ENCODE measurements around the gene MAN2A2. TPM values are rescaled to one million over a fixed set of nuclear protein-coding genes. Genes with fewer than 3 reads are reported as not detected.
"Not testable (repeated sequence)": the region's sequence is repeated elsewhere in the genome, so short reads cannot be mapped to it uniquely, and the experiment has no call there.

Gene MAN2A2
- total and polyA plus RNA-seq, 3 experiments from 2014 or later: 10.8 to 92.7 (median 90.7) TPM

DNA sequence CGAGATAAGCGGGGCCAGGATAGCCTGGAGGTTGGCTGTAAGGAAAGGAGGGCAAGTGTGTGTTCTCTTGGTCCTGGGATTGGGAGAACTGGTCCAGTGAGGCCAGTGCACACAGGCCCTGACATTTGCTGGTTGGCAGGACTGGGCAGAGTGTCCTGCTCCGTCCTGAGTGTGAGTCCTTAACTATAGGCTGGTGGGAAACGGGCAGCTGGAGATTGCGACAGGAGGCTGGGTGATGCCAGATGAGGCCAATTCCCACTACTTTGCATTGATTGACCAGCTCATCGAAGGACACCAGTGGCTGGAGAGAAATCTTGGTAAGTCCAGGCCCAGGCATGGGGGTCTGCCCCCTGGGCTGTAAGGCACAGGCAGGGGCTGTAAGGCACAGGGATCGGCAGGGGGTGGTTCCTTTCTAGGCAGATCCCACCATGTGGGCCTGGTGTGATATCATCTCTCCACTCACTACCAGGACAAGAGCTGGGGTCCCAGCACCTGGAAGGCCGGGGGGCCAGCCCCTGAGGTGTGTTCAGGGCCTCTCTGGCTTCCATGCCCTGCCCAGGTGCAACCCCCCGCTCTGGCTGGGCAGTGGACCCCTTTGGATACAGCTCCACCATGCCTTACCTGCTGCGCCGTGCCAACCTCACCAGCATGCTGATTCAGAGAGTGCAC, 3.2 kb downstream of the MAN2A2 start:
- DNase-seq: no peak
- H3K4me1 Mint-ChIP-seq: peaks cover 17 to 34% (median 19%) of the 10 kb centered on the region in 3 donors
- Histone ChIP-seq H3K27ac (ENCODE audit: low read depth, low read length) (no peak overlapping the region), H3K4me3 (ENCODE audit: low read length) (no peak overlapping the region), H3K4me1 (ENCODE audit: insufficient read depth, low read length) (peaks cover 19% of the 10 kb centered on the region), H3K36me3 (ENCODE audit: insufficient read depth, low read length) (peaks cover 50% of the 10 kb centered on the region), H3K27me3 (ENCODE audit: insufficient read depth, low read length, poor library complexity, severe bottlenecking) (no peaks in the 10 kb centered on the region), H3K9me3 (ENCODE audit: low read length) (no peaks in the 10 kb centered on the region)
- peaks cover 7 to 72% (median 12%) of the 10 kb centered on the region in 3 donors for H3K36me3 Mint-ChIP-seq
- H3K27me3 Mint-ChIP-seq: no peaks in the 10 kb centered on the region
- POLR2A ChIA-PET: interaction anchor here (0.7 kb wide), 1 partner anchor 1934 kb away, joined by 3 read pairs; no protein-coding TSS in a partner anchor
- H3K4me3 Mint-ChIP-seq: peak overlapping the region in 1 of 7 donors; percentile 30
- peak overlapping the region in 3 of 8 donors; percentile 64 to 82 (median 66) for H3K27ac Mint-ChIP-seq
- CTCF ChIA-PET: interaction anchor here (1.1 to 14.4 kb wide), 5 partner anchors 8 to 613 kb away, joined by 3 to 251 read pairs (median 3); partner anchors contain the start of genes HDDC3 and UNC45A
- no peaks in the 10 kb centered on the region for H3K9me3 Mint-ChIP-seq

DNA sequence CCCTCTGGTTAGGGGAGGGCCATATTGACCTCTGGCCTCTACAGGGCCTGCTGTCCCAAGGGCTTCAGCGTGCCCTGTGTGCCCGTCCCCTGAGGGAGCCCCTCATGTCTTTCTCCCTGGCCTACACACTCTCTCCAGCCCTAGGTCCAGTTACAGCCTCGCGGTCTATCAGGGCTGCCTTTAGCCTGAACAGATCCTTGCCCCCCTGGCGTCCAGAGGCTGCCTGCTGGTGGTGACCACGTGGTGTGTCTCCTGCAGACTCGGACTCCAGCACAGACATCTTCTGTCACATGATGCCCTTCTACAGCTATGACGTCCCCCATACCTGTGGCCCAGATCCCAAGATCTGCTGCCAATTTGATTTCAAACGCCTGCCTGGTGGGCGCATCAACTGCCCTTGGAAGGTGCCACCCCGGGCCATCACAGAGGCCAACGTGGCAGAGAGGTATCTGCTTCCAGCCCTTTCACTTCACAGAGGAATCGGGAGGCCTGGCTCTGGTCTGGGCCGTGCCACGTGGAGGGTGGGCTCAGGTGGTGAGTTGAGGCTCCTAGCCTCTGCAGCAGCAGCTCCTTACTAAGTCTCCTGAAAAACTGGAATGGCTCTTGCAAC, 4.1 kb downstream of the MAN2A2 start:
- Histone ChIP-seq H3K9me3 (ENCODE audit: low read length) (no peaks in the 10 kb centered on the region), H3K36me3 (ENCODE audit: insufficient read depth, low read length) (peaks cover 59% of the 10 kb centered on the region), H3K4me3 (ENCODE audit: low read length) (no peak overlapping the region), H3K4me1 (ENCODE audit: insufficient read depth, low read length) (peaks cover 10% of the 10 kb centered on the region), H3K27ac (ENCODE audit: low read depth, low read length) (no peak overlapping the region), H3K27me3 (ENCODE audit: insufficient read depth, low read length, poor library complexity, severe bottlenecking) (no peaks in the 10 kb centered on the region)
- no peak for DNase-seq
- ChIA-PET POLR2A (interaction anchor here (0.7 kb wide), 1 partner anchor 1933 kb away, joined by 3 read pairs; no protein-coding TSS in a partner anchor), CTCF (interaction anchor here (14.4 kb wide), 1 partner anchor 25 kb away, joined by 251 read pairs; the partner anchor contains the start of genes HDDC3 and UNC45A)
- Mint-ChIP-seq H3K27me3 (no peaks in the 10 kb centered on the region), H3K36me3 (peaks cover 7 to 79% (median 12%) of the 10 kb centered on the region in 3 donors), H3K9me3 (no peaks in the 10 kb centered on the region), H3K4me1 (peaks cover 9 to 26% (median 11%) of the 10 kb centered on the region in 3 donors), H3K27ac (no peak overlapping the region), H3K4me3 (no peak overlapping the region)

DNA sequence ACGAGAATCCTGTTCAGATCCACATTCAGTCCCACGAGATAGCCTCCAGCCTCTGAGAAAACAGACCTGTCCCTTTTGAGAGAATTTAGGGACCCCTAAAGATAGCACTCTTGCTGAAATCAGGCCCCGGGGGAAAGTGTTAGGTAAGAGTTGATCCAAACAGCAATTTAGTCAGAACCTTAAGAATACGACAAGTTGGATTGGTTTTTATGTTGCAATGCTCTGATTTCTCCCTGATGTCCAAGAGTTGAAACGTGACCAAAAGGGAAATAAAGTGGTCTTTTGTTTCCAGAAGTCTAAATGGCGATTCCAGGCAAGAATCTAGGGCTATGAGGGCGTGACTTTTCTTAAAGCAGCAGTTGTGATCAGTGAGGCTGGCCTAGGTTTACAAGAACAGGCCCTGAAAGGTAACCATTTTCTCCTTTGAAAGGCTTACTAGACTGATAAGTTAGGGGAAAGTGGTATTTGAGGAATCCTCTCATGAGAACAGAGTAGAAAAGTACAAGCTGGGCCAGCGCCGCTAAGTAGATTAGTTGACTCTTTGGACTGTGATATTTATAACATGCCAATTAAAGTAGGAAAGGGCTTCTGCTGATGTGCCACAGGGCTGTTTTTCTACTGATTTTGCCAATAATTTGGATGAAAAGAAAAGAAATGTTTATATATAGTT, 4.9 kb downstream of the MAN2A2 start:
- Mint-ChIP-seq H3K9me3 (no peaks in the 10 kb centered on the region), H3K27ac (peak overlapping the region in 2 of 8 donors; percentile 22 to 34), H3K36me3 (peaks cover 7 to 85% (median 13%) of the 10 kb centered on the region in 3 donors), H3K4me1 (peaks cover 8 to 24% (median 11%) of the 10 kb centered on the region in 3 donors), H3K27me3 (no peaks in the 10 kb centered on the region), H3K4me3 (no peak overlapping the region)
- Histone ChIP-seq H3K4me1 (ENCODE audit: insufficient read depth, low read length) (peaks cover 10% of the 10 kb centered on the region), H3K4me3 (ENCODE audit: low read length) (no peak overlapping the region), H3K9me3 (ENCODE audit: low read length) (no peaks in the 10 kb centered on the region), H3K27me3 (ENCODE audit: insufficient read depth, low read length, poor library complexity, severe bottlenecking) (no peaks in the 10 kb centered on the region), H3K27ac (ENCODE audit: low read depth, low read length) (no peak overlapping the region), H3K36me3 (ENCODE audit: insufficient read depth, low read length) (peaks cover 67% of the 10 kb centered on the region)
- no peak for DNase-seq
- ChIA-PET CTCF (interaction anchor here (14.4 kb wide), 1 partner anchor 24 kb away, joined by 251 read pairs; the partner anchor contains the start of genes HDDC3 and UNC45A), POLR2A (no interaction called here)

DNA sequence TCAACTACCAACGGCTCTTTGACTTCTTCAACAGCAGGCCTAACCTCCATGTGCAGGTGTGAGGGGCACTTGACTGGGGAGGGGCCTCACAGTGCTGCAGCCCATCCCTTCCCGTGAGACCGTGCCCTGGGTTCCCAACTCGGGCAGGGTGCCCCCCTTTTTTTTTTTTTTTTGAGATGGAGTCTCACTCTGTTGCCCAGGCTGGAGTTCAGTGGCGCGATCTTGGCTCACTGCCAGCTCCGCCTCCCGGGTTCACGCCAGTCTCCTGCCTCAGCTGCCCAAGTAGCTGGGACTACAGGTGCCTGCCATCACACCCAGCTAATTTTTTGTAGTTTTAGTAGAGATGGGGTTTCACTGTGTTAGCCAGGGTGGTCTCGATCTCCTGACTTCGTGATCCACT, 6.3 kb downstream of the MAN2A2 start:
- H3K9me3 ChIP-seq (ENCODE audit: low read length); DNase-seq; H3K27me3 ChIP-seq (ENCODE audit: insufficient read depth, low read length, poor library complexity, severe bottlenecking); H3K9me3 Mint-ChIP-seq; H3K4me1 ChIP-seq (ENCODE audit: insufficient read depth, low read length); H3K27me3 Mint-ChIP-seq; H3K27ac Mint-ChIP-seq; H3K4me3 Mint-ChIP-seq; H3K4me3 ChIP-seq (ENCODE audit: low read length); H3K27ac ChIP-seq (ENCODE audit: low read depth, low read length): not testable (repeated sequence)
- POLR2A ChIA-PET: interaction anchor here (0.7 kb wide), 2 partner anchors 21 to 201 kb away, joined by 5 to 7 read pairs; no protein-coding TSS in a partner anchor
- H3K36me3 ChIP-seq (ENCODE audit: insufficient read depth, low read length): peaks cover 78% of the 10 kb centered on the region
- peaks cover 0 to 15% (median 4%) of the 10 kb centered on the region in 3 donors for H3K4me1 Mint-ChIP-seq
- CTCF ChIA-PET: interaction anchor here (0.5 to 14.4 kb wide), 3 partner anchors 11 to 242 kb away, joined by 3 to 251 read pairs (median 3); partner anchors contain the start of genes HDDC3 and UNC45A
- H3K36me3 Mint-ChIP-seq: peaks cover 7 to 93% (median 16%) of the 10 kb centered on the region in 3 donors

DNA sequence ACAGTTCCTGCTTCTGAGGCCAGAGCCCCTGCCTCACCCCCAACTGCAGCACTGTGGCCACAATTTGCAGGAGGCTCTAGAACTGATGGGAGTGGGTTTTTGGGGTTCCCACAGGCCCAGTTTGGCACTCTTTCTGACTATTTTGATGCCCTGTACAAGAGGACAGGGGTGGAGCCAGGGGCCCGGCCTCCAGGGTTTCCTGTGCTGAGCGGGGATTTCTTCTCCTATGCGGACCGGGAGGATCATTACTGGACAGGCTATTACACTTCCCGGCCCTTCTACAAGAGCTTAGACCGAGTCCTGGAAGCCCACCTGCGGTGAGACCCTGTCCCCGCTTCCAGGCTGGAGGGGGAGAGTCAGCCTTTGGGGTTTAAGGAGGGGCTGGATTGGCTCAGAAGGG, 6.9 kb downstream of the MAN2A2 start:
- no peaks in the 10 kb centered on the region for H3K9me3 ChIP-seq (ENCODE audit: low read length)
- no peak overlapping the region for H3K27ac ChIP-seq (ENCODE audit: low read depth, low read length)
- H3K4me3 ChIP-seq (ENCODE audit: low read length): no peak overlapping the region
- ChIA-PET POLR2A (interaction anchor here (0.7 kb wide), 2 partner anchors 21 to 201 kb away, joined by 5 to 7 read pairs; no protein-coding TSS in a partner anchor), CTCF (interaction anchor here (14.4 kb wide), 1 partner anchor 22 kb away, joined by 251 read pairs; the partner anchor contains the start of genes HDDC3 and UNC45A)
- Mint-ChIP-seq H3K27me3 (no peaks in the 10 kb centered on the region), H3K27ac (peak overlapping the region in 1 of 8 donors; percentile 70), H3K4me1 (peaks cover 0 to 11% (median 4%) of the 10 kb centered on the region in 3 donors), H3K4me3 (no peak overlapping the region), H3K36me3 (peaks cover 7 to 97% (median 16%) of the 10 kb centered on the region in 3 donors), H3K9me3 (no peaks in the 10 kb centered on the region)
- H3K27me3 ChIP-seq (ENCODE audit: insufficient read depth, low read length, poor library complexity, severe bottlenecking): no peaks in the 10 kb centered on the region
- H3K36me3 ChIP-seq (ENCODE audit: insufficient read depth, low read length): peaks cover 79% of the 10 kb centered on the region
- H3K4me1 ChIP-seq (ENCODE audit: insufficient read depth, low read length): no peaks in the 10 kb centered on the region
- no peak for DNase-seq

DNA sequence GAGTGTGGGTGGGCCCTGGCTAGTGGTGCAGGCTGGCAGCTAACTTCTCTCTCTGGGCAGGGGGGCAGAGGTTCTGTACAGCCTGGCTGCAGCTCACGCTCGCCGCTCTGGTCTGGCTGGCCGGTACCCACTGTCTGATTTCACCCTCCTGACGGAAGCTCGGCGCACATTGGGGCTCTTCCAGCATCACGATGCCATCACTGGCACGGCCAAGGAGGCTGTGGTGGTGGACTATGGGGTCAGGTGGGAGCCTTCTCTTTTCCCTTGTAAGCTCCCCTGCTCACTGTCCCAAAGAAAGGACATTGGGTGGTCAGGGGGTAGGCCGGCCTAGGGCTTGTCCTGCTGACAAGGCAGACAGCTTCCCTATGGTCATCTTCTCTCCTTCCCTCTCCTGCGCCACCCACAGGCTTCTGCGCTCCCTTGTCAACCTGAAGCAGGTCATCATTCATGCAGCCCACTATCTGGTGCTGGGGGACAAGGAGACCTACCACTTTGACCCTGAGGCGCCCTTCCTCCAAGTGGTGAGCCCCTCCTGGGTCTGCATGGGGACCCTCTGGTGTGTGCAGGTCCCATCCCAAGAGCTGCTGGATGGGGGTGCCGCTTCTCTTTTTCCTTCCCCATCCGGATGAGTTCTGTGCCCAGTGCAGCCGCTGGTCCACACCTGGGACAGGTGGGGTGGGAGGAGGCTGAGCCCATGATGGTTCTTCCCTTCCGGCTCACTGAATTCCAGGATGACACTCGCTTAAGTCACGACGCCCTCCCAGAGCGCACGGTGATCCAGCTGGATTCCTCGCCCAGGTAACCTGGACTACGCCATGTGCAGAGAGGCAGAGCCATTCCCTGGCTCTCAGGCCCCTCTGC, 7.6 kb downstream of the MAN2A2 start:
- peaks cover 0 to 5% (median 0%) of the 10 kb centered on the region in 3 donors for H3K4me1 Mint-ChIP-seq
- H3K4me3 ChIP-seq (ENCODE audit: low read length): no peak overlapping the region
- no peaks in the 10 kb centered on the region for H3K9me3 ChIP-seq (ENCODE audit: low read length)
- no peaks in the 10 kb centered on the region for H3K9me3 Mint-ChIP-seq
- peaks cover 77% of the 10 kb centered on the region for H3K36me3 ChIP-seq (ENCODE audit: insufficient read depth, low read length)
- ChIA-PET POLR2A (no interaction called here), CTCF (interaction anchor here (1.1 to 14.4 kb wide), 3 partner anchors 9 to 24 kb away, joined by 4 to 251 read pairs (median 5); partner anchors contain the start of genes HDDC3 and UNC45A)
- no peaks in the 10 kb centered on the region for H3K27me3 ChIP-seq (ENCODE audit: insufficient read depth, low read length, poor library complexity, severe bottlenecking)
- no peaks in the 10 kb centered on the region for H3K27me3 Mint-ChIP-seq
- DNase-seq: no peak
- no peak overlapping the region for H3K4me3 Mint-ChIP-seq
- H3K27ac Mint-ChIP-seq: peak overlapping the region in 1 of 8 donors; percentile 27
- no peaks in the 10 kb centered on the region for H3K4me1 ChIP-seq (ENCODE audit: insufficient read depth, low read length)
- H3K36me3 Mint-ChIP-seq: peaks cover 5 to 97% (median 12%) of the 10 kb centered on the region in 3 donors
- H3K27ac ChIP-seq (ENCODE audit: low read depth, low read length): no peak overlapping the region

DNA sequence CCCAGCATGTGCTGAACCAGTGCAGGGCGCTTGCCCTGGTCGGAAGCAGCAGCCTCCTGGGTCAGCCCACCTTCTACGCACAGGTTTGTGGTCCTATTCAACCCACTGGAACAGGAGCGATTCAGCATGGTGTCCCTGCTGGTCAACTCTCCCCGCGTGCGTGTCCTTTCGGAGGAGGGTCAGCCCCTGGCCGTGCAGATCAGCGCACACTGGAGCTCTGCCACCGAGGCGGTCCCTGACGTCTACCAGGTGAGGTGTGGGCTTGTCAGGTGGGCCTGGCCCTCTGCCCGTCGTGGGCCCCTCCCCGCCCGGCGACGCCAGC, 8.2 kb downstream of the MAN2A2 start:
- no peaks in the 10 kb centered on the region for H3K27me3 ChIP-seq (ENCODE audit: insufficient read depth, low read length, poor library complexity, severe bottlenecking)
- no peak overlapping the region for H3K27ac Mint-ChIP-seq
- H3K36me3 Mint-ChIP-seq: peaks cover 0 to 97% (median 12%) of the 10 kb centered on the region in 3 donors
- no peak for DNase-seq
- ChIA-PET CTCF (interaction anchor here (1.1 to 1.4 kb wide), 2 partner anchors 10 to 25 kb away, joined by 4 to 5 read pairs; no protein-coding TSS in a partner anchor), POLR2A (no interaction called here)
- no peak overlapping the region for H3K4me3 Mint-ChIP-seq
- H3K9me3 ChIP-seq (ENCODE audit: low read length): no peaks in the 10 kb centered on the region
- no peak overlapping the region for H3K27ac ChIP-seq (ENCODE audit: low read depth, low read length)
- H3K36me3 ChIP-seq (ENCODE audit: insufficient read depth, low read length): peaks cover 74% of the 10 kb centered on the region
- no peak overlapping the region for H3K4me3 ChIP-seq (ENCODE audit: low read length)
- no peaks in the 10 kb centered on the region for H3K9me3 Mint-ChIP-seq
- H3K4me1 ChIP-seq (ENCODE audit: insufficient read depth, low read length): no peaks in the 10 kb centered on the region
- no peaks in the 10 kb centered on the region for H3K4me1 Mint-ChIP-seq
- no peaks in the 10 kb centered on the region for H3K27me3 Mint-ChIP-seq
